ENCODE measurements around the gene KYNU. TPM values are rescaled to one million over a fixed set of nuclear protein-coding genes. Genes with fewer than 3 reads are reported as not detected.

The KYNU gene
- total RNA-seq, 1 donor from 2014 or later: 2.3 TPM

DNA sequence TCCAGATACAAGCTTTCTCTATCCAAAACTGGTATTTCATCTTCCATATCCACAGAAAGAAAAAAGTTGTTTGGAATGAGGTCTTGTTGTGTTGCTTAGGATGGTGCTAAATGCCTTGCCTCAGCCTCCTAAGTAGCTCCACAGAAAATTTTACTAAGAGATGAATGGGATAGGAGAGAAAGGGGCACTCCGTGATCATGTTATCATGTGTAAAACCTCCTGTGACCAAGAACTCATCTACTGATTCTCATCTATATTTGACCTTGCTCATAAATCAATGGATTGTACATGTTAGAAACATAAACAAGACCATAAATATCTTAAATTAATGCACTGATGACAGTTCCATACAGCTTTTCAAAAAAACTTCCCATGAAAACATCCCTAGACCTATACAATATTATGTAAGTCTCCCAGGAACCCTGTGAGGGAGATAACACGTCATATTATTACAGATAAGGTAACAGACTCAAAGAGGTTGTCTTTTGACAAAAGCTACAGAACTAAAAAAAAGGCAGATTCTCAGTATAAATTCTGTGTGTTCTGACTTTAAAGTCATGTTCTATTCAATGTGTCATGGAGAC, 29.3 kb upstream of the KYNU start:
- Histone ChIP-seq H3K9me3 (no peaks in the 10 kb centered on the region), H3K4me3 (no peak overlapping the region), H3K36me3 (no peaks in the 10 kb centered on the region), H3K27me3 (no peaks in the 10 kb centered on the region), H3K4me1 (no peaks in the 10 kb centered on the region), H3K27ac (no peak overlapping the region)
- DNase-seq (ENCODE audit: low spot score in 2 of 2): no peak
- intact Hi-C loops (cut with DNase I): no loop called here
- TF ChIP-seq, protein P1, sequence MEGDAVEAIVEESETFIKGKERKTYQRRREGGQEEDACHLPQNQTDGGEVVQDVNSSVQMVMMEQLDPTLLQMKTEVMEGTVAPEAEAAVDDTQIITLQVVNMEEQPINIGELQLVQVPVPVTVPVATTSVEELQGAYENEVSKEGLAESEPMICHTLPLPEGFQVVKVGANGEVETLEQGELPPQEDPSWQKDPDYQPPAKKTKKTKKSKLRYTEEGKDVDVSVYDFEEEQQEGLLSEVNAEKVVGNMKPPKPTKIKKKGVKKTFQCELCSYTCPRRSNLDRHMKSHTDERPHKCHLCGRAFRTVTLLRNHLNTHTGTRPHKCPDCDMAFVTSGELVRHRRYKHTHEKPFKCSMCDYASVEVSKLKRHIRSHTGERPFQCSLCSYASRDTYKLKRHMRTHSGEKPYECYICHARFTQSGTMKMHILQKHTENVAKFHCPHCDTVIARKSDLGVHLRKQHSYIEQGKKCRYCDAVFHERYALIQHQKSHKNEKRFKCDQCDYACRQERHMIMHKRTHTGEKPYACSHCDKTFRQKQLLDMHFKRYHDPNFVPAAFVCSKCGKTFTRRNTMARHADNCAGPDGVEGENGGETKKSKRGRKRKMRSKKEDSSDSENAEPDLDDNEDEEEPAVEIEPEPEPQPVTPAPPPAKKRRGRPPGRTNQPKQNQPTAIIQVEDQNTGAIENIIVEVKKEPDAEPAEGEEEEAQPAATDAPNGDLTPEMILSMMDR (IDR thresholded peaks at IDR 0.05): no peak

DNA sequence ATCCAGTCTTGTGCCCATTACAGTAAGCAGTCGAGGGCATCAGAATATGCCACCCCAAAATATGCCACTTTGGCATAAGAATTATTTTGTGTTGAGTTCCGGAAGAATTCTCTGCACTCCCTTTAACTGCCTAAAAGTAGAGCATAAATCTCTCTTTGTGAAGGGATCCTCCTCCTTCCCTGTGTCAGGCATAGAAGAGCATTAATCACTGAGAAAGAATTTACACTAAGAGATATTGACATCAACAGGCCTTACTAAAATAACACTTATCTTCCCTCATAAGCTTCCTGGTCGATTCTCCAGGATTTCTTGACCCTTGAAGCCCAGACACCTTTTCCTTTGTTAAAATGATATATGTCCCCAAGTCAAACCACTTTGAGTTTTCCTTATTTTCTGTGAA, 27.6 kb upstream of the KYNU start:
- no peak overlapping the region for H3K27ac ChIP-seq
- TF ChIP-seq, protein P1 (IDR thresholded peaks at IDR 0.05): no peak
- no peak overlapping the region for H3K4me3 ChIP-seq
- H3K36me3 ChIP-seq: no peaks in the 10 kb centered on the region
- no peaks in the 10 kb centered on the region for H3K27me3 ChIP-seq
- DNase-seq (ENCODE audit: low spot score in 2 of 2): no peak
- no peaks in the 10 kb centered on the region for H3K9me3 ChIP-seq
- no peaks in the 10 kb centered on the region for H3K4me1 ChIP-seq
- intact Hi-C loops (cut with DNase I): no loop called here

DNA sequence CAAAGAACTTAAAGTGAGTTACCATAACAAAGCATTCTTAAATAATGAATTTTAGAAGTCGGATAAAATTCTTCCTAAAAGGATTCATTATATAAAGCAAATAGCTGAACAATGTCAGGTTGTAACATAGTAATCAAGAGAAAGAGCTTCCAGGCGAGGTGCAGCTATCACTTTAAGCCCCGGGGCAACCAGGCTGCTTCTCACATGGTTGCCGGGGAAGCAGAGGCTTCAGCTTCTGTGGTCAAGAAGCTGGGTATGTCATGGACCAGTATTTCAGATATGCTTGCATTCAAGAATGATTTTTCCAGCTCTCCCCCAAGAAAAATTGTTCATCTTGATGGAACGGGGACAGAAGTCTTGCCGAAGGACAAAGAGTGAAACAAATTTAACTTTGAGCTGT, 23.6 kb upstream of the KYNU start:
- H3K27me3 ChIP-seq: no peaks in the 10 kb centered on the region
- H3K36me3 ChIP-seq: no peaks in the 10 kb centered on the region
- no peak overlapping the region for H3K27ac ChIP-seq
- DNase-seq (ENCODE audit: low spot score in 2 of 2): no peak
- intact Hi-C loops (cut with DNase I): no loop called here
- H3K4me3 ChIP-seq: no peak overlapping the region
- TF ChIP-seq, protein P1 (IDR thresholded peaks at IDR 0.05): no peak
- no peaks in the 10 kb centered on the region for H3K9me3 ChIP-seq
- no peaks in the 10 kb centered on the region for H3K4me1 ChIP-seq

DNA sequence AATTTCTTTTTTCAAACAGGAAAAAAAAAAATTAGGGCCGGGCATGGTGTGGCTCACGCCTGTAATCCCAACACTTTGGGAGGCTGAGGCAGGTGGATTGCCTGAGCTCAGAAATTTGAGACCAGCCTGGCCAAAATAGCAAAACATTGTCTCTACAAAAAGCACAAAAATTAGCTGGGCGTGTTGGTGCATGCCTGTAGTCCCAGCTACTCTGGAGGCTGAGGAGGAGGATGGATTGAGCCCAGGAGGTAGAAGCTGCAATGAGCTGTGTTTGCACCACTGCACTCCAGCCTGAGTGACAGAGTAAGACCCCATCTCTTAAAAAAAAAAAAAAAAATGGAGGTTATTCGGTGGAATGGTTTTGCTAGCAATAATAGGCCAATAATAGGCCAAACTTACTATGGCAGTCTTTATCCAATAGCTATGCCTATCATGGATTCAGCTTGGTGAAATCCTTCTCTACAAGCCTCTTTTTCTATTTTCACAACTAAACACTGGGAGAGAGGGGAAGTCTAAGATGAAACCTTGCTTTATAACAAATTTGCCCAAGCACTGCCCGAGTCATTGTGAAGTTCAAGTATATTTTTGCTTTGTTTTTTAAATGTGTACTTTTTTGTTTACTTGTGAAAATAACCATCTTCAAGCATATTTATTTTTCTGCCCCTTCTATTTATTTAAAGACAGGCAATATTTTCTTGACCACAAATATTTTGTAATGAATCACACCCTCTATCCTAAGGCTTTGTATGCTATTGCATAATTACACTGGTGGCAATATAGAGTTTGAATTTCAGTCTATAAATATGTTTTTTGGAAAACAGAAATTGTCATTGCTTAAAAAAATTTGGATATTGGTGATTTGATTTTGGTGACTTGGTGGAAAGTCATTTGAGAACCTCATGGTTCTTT, 20.0 kb upstream of the KYNU start:
- H3K4me3 ChIP-seq: no peak overlapping the region
- intact Hi-C loops (cut with DNase I): no loop called here
- H3K27me3 ChIP-seq: no peaks in the 10 kb centered on the region
- H3K27ac ChIP-seq: no peak overlapping the region
- H3K4me1 ChIP-seq: no peaks in the 10 kb centered on the region
- no peak for DNase-seq (ENCODE audit: low spot score in 2 of 2)
- H3K36me3 ChIP-seq: no peaks in the 10 kb centered on the region
- H3K9me3 ChIP-seq: no peaks in the 10 kb centered on the region
- TF ChIP-seq, protein P1 (IDR thresholded peaks at IDR 0.05): no peak

DNA sequence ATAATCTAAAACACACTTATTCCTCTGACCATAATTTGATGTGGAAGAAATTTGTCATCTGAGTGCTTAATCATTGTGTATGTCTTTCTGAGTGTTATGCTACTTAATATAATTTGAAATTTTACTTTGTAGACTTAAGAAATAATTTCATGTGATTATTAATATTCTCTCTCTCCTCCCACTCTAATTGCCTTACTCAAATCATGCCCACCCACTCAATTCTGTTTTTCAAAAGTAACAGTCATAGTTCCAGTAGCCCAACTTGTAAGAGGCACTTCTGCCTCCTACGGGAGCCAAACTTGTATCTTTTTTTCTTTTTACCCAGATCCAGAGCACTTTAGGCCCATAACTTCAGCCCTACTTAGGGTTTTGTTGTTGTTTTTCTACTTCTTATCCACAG, 18.5 kb upstream of the KYNU start:
- H3K36me3 ChIP-seq: no peaks in the 10 kb centered on the region
- TF ChIP-seq, protein P1 (IDR thresholded peaks at IDR 0.05): no peak
- H3K4me3 ChIP-seq: no peak overlapping the region
- H3K4me1 ChIP-seq: no peaks in the 10 kb centered on the region
- no peaks in the 10 kb centered on the region for H3K9me3 ChIP-seq
- intact Hi-C loops (cut with DNase I): no loop called here
- H3K27me3 ChIP-seq: no peaks in the 10 kb centered on the region
- no peak for DNase-seq (ENCODE audit: low spot score in 2 of 2)
- H3K27ac ChIP-seq: no peak overlapping the region
